Right lobe of liver (tissue), 4 donors: ENCODE results near the gene BMPR2.

ENCODE experiments used
- POLR2A ChIP-seq: fragments of 450-650 bp; IDR thresholded peaks from one replicate; pipeline ENCODE4 v1.6.1; 2017; ENCODE audit warnings: antibody characterized with exemption, mild to moderate bottlenecking
- TF ChIP-seq, protein P1 (sequence below), 4 donors: fragments of 200-600 bp in 3 of 4; fragments of 450-650 bp in 1 of 4; IDR thresholded peaks; one replicate each; pipeline versions ENCODE4 v1.5.1 to v1.8.0; 2016 to 2022; ENCODE audit warnings: antibody characterized with exemption in 4 of 4, mild to moderate bottlenecking in 2 of 4
- donor health status: DM: no; HTN: no; CAD: no.
- donor health status: DM: no; HTN: no; CAD: no.
- donor health status: DM: no; HTN: yes; CAD: no.

GRCh38 chr2:202604699-202605098 lies 228.6 kb downstream of the BMPR2 start:
- TF ChIP-seq, protein P1, sequence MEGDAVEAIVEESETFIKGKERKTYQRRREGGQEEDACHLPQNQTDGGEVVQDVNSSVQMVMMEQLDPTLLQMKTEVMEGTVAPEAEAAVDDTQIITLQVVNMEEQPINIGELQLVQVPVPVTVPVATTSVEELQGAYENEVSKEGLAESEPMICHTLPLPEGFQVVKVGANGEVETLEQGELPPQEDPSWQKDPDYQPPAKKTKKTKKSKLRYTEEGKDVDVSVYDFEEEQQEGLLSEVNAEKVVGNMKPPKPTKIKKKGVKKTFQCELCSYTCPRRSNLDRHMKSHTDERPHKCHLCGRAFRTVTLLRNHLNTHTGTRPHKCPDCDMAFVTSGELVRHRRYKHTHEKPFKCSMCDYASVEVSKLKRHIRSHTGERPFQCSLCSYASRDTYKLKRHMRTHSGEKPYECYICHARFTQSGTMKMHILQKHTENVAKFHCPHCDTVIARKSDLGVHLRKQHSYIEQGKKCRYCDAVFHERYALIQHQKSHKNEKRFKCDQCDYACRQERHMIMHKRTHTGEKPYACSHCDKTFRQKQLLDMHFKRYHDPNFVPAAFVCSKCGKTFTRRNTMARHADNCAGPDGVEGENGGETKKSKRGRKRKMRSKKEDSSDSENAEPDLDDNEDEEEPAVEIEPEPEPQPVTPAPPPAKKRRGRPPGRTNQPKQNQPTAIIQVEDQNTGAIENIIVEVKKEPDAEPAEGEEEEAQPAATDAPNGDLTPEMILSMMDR (IDR thresholded peaks at IDR 0.05) = no peak
- no peak for TF ChIP-seq POLR2A
